DLD1 (cell line): ENCODE data around the gene POP7.
"Not testable (repeated sequence)": the region's sequence is repeated elsewhere in the genome, so short reads cannot be mapped to it uniquely, and the experiment has no call there.

Experiments
- in situ Hi-C: cut with HindIII; loops from 2 replicates; pipeline ENCODE4 v1.10.0; 2017; ENCODE audit warnings: low sequenced_read_pairs

POP7 gene

DNA sequence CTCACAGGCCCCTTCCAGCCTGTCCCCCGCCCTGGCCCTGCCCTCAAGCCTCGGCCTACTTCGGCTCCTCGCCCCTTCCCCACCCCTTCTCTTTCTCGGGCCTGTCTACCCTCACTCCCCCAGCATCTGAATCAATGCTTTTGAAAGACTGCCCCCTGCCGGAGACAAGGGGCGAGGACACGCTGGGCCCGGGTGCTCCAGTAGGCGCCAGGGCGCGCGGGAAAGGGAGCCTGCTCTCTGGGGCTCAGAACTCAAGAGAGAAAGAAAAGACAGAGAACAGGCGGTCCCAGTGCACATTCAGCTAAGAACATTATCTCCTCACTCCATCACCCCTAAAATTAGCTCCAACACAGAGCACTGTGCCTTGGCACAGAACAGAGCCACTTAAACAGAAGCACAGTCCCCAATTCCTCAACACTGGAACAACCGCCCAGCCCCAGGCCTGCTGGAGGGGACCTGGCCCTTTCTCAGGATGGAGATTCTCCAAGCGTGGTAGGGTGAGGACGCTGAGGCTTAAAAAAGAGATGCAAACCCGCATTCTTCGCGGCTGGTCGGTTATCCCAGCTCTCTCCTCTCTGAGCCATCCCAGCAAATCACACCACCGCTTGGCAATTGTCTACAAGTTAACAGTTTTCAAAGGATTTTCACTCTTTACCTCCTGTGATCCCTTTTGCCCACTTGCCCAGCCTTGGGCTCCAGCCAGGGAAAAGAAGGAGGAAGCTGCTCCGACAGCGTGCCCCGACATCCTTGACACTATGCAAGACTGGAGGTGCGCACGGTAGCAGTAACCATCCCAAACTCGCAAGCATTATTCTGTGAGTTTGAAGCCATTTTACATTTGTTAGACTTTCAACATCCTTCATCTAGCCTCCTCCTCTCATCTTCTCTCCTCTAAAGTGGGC is 14.0 kb upstream of the POP7 start:
- in situ Hi-C loops = no loop called here

DNA sequence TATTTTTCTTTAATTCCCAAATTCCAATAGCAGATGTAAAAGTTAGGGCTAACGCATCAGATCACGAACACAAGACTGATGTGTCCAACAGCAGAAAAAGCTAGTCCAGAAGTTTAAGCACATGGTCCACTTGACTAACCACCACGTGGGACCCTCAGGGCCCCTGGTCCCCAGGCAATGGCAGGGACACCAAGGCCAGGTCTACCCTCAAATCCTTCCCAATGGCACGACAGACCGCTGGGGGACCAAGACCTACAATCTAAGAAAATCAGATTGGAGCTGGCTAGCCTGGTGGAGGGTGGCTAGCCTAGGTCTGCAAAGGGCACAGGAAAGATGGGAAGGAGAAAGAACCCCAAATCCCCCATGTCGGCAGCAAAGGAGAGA is 13.4 kb upstream of the POP7 start:
- in situ Hi-C loops = no loop called here

DNA sequence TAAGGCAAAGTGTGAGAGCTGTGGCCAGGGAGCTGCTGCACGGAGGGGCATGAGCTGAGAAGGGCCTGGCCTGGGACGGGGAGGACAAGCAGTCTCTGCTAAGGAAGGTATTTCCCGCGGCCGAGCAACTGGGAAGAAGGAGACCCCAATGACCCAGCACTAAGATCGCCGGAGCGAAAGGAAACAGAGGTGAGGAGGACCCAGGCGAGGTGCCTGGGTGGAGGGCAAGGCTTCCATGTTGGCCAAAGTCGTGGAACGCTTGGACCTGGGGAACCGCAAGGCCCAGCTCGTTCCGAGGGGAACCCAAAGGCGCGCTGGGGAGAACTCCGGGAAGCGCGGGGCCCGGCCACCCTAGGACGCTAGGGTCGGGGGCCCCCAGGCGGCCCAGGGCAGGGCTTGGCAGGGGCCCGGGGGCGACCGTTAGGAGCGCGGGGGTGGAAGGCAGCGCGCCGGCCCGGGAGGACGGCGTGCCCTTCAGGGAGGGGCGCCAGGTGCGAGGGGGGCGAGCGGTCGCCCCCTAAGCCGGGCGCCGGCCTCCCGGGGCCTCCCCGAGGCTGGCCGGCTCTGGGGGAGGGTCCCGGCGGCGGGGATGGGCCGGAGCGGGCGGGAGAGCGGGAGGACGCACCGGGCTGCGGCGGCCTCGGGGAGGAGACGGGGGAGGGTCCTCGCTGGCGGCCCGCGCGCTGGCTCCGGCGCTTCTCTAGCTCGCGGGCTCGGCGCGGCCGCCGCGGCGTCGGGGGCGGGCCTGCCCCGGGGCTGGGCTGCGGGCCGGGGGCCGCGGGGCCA is 12.4 kb upstream of the POP7 start:
- in situ Hi-C loops = no loop called here

DNA sequence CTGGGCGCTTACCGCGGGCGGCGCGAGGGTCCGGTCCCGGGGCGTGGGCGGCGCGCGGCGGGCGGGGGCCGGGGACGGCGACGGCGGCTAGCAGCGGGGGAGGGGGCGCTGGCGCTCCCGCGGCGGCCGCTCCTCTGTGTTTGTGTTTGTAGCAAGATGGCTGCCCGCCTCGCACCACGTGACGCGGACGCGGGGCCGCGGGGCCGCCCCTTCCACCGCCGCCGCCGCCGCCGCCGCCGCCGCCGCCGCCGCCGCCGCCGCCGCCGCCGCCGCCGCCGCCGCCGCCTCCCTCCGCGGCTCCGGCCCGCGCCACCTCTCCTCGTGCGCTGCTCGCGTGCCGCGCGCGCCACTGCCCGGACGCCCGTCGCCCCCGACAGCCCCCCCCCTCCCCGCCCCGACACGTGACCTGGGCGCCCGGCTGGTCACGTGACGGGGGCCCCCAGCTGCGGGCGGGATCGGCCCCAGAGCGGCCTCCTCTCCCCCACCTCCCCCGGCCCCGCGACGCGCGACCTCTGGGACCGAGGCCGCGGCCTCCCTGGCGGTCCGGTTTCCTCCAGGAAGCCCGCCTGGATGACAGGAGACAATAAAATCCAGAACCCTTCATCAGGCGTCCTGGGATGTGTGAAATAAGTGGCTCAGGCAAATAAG is 11.7 kb upstream of the POP7 start, which contains the start of gene GIGYF1:
GIGYF1 (minus strand) TSS at position 153 of the 648 bp plus-strand sequence. CDS start 6,012 bp downstream, outside the sequence.
- in situ Hi-C loops = no loop called here

DNA sequence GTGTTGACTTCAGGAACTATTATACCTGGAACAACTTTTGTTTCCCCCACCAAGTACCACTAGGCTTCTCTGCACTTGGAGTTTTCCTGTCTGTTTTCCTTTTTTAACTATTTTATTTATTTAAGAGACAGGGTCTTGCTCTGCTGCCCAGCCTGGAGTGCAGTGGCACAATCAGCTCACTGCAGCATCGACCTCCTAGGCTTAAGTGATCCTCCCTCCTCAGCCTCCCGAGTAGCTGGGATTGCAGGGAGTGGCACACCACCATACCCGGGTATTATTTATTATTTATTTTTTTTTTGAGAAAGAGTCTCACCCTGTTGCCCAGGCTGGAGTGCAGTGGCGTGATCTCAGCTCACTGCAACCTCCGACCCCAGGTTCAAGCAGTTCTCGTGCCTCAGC is 9.8 kb upstream of the POP7 start:
- in situ Hi-C loops = no loop called here

DNA sequence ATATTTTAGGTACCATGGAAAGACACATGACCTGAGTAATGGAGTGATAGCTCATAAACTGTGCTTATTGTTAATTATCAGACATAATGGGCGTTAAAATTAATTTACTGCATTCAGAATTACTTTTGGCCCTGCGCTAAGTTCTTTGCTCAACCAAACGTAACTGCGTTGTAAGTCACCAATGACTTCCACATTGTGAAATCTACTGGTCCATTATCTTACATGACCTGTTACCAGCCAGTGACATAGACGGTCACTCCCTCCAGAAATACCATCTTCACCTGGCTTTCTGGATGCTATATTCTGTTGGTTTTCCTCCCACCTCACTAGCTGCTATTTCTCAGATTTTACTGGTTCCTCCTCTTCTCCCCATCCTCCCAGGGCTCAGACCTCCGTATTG is 6.9 kb upstream of the POP7 start:
- in situ Hi-C loops = no loop called here

DNA sequence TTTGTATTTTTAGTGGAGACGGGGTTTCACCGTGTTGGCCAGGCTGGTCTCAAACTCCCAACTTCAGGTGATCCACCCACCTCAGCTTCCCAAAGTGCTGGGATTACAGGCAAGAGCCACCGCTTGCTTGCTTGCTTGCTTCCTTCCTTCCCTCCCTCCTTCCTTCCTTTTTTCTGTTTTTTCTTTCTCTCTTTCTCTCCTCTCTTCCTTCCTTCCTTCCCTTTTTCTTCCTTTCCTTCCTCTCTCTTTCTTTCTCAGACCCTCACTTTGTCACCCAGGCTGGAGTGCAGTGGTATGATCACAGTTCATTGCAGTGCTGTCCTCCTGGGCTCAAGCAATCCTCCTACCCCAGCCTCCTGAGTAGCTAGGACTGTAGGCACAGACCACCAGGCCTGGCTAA is 4.8 kb upstream of the POP7 start:
- in situ Hi-C loops = not testable (repeated sequence)

DNA sequence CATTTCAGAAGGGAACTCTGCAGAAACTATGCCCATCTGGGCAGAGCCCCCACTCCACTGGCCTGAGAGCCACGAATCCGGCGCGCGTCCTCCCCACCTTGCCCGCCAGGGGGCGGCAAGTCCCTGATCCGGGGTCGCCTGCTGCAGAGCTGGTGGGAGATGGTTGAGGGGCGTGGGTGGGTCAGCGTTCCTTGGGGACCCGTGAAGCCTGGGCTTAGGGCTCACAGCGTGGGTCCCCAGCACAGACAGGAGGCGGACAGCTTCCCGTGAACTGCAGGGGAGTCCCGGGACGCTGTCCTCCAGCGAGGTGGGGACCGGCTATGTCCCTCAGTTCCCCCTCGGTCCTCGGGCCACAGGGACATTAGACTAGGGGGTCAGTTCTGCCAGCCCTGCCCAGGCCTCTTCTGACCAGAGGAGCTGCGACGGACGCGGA is 585 bp upstream of the POP7 start:
- in situ Hi-C loops = no loop called here

DNA sequence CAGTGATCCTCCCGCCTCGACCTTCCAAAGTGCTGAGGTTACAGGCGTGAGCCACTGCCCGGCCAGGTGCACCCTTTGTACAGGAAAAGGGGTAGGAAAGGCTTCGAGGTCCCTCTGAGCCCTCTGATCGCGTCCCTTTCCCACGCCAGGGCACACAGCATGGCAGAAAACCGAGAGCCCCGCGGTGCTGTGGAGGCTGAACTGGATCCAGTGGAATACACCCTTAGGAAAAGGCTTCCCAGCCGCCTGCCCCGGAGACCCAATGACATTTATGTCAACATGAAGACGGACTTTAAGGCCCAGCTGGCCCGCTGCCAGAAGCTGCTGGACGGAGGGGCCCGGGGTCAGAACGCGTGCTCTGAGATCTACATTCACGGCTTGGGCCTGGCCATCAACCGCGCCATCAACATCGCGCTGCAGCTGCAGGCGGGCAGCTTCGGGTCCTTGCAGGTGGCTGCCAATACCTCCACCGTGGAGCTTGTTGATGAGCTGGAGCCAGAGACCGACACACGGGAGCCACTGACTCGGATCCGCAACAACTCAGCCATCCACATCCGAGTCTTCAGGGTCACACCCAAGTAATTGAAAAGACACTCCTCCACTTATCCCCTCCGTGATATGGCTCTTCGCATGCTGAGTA is 871 bp downstream of the POP7 start:
- in situ Hi-C loops = no loop called here

DNA sequence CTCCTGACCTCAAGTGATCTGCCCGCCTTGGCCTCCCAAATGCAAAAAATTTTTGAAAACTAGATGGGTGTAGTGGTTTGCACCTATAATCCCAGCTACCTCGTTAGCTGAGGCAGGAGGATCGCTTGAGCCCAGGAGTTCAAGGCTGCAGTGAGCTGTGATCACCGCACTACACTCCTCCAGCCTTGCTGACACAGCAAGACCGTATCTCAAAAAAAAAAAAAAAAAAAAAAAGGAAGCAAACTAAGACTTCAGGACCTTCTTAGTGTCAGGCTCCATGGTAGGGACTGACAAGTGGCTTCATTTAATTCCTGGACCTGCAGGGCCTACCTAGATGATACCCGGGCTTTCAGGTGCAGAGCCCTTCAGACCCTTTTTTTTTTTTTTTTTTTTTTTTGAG is 2.5 kb downstream of the POP7 start:
- in situ Hi-C loops = no loop called here

DNA sequence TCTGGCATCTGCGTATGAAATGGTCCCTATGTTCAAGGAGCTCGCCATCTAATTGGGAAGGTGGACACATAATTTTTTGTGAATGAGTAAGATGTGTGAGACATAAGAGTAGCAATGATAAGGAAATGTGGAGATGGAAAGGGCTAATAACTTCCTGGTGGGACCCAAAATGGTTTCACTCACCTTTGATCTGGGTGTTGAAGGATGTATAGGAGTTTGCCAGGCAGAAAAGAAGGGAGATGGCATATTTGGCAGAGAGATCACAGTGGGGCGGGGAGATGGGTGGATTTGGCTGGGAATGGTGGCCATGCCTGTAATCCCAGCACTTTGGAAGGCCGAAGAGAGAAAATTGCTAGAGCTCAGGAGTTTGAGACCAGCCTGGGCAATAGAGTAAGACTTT is 4.5 kb downstream of the POP7 start:
- in situ Hi-C loops = no loop called here

DNA sequence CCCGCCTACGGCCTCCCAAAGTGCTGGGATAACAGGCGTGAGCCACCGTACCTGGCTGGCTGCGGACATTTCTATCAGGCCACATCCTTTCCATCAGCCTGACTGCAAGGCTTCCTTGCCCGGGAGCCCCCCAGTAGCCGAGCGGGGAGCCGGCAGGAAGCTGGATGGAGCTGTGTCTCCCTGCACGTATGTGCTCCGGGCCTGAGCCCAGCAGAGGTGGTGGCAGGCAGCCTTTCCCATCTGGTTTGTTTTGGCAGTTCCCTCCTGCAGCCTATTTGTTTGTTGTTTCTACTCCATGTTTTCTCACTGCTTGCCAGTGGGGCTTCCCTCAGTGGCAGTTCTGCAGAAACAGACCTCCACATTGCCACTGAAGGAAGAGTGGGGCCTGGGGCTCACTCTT is 5.4 kb downstream of the POP7 start:
- in situ Hi-C loops = no loop called here

DNA sequence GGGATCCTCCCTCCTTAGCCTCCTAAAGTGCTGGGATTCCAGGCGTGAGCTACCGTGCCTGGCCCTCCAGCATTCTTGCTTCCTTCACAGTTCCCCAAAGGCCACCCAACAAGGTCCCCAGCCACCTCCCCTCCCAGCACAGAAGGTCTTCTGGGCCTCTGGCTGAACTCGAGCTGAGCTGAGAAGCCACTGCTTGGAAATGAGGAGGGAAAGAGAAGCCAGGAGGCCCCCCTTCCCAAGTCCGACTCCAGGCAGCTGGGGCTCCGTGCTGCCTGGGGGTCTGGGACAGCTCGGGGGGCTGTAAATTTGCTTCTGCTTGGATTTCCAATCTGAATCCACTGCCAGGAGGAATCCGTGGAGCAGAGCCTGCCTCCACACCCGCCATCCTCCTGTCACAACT is 8.8 kb downstream of the POP7 start:
- in situ Hi-C loops = no loop called here

DNA sequence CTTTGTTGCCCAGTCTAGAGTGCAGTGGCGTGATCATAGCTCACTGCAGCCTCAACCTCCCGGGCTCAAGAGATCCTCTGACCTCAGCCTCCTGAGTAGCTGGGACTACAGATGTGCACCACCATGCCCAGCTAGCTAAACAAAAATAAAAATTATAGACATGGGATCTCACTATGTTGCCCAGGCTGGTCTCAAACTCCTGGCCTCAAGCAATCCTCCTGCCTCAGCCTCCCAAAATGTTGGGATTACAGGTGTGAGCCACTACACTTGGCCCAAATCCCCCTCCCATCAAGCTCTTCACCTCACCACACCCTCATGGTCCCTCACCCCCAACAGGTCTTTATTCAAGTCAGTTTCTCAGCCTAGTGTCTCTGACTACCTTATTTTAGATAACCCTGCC is 11.2 kb downstream of the POP7 start:
- in situ Hi-C loops = not testable (repeated sequence)

DNA sequence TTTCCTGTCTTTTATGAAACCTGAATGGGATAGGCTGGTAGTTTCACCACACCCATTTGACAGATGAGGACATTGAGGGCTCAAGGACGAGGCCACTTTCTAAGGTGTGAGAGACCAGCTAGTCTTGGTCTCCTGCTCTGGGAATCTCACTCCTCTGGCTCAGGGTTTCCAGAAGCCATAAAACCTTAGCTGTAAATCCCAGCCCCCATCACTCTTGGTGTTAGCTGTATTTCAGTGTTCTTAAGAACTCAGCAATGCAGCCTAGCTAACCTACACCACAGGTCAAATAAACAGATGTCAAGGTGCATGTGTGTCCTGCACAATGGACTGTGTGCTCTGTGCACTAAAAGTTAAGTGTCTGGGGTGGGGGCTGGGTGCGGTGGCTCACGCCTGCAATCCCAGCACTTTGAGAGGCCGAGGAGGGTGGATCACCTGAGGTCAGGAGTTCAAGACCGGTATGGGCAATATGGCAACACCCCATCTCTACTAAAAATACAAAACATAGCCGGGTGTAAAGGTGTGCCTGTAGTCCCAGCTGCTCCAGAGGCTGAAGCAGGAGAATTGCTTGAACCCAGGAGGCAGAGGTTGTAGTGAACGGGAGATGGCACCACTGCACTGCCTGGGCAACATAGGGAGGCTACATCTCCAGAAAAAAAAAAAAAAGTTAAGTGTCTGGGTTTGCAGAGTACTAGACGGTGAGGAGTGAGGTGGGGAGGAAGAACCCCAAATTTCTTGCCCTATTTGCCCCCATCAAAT is 13.8 kb downstream of the POP7 start:
- in situ Hi-C loops = no loop called here

DNA sequence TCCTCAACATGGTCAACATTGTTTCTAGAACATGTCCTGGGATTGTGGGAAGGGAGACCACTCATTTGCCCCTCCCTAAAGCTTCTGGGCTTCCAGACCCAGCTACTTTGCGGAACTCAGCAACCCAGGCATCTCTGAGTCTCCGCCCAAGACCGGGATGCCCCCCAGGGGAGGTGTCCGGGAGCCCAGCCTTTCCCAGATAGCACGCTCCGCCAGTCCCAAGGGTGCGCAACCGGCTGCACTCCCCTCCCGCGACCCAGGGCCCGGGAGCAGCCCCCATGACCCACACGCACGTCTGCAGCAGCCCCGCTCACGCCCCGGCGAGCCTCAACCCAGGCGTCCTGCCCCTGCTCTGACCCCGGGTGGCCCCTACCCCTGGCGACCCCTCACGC is 14.4 kb downstream of the POP7 start, which contains the start of gene EPO:
EPO (plus strand) TSS at position 190 of the 392 bp plus-strand sequence. CDS start 513 bp downstream, outside the sequence.
- in situ Hi-C loops = no loop called here

DNA sequence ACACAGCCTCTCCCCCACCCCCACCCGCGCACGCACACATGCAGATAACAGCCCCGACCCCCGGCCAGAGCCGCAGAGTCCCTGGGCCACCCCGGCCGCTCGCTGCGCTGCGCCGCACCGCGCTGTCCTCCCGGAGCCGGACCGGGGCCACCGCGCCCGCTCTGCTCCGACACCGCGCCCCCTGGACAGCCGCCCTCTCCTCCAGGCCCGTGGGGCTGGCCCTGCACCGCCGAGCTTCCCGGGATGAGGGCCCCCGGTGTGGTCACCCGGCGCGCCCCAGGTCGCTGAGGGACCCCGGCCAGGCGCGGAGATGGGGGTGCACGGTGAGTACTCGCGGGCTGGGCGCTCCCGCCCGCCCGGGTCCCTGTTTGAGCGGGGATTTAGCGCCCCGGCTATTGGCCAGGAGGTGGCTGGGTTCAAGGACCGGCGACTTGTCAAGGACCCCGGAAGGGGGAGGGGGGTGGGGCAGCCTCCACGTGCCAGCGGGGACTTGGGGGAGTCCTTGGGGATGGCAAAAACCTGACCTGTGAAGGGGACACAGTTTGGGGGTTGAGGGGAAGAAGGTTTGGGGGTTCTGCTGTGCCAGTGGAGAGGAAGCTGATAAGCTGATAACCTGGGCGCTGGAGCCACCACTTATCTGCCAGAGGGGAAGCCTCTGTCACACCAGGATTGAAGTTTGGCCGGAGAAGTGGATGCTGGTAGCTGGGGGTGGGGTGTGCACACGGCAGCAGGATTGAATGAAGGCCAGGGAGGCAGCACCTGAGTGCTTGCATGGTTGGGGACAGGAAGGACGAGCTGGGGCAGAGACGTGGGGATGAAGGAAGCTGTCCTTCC is 15.0 kb downstream of the POP7 start:
- in situ Hi-C loops = no loop called here

DNA sequence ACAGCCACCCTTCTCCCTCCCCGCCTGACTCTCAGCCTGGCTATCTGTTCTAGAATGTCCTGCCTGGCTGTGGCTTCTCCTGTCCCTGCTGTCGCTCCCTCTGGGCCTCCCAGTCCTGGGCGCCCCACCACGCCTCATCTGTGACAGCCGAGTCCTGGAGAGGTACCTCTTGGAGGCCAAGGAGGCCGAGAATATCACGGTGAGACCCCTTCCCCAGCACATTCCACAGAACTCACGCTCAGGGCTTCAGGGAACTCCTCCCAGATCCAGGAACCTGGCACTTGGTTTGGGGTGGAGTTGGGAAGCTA is 15.5 kb downstream of the POP7 start:
- in situ Hi-C loops = no loop called here

DNA sequence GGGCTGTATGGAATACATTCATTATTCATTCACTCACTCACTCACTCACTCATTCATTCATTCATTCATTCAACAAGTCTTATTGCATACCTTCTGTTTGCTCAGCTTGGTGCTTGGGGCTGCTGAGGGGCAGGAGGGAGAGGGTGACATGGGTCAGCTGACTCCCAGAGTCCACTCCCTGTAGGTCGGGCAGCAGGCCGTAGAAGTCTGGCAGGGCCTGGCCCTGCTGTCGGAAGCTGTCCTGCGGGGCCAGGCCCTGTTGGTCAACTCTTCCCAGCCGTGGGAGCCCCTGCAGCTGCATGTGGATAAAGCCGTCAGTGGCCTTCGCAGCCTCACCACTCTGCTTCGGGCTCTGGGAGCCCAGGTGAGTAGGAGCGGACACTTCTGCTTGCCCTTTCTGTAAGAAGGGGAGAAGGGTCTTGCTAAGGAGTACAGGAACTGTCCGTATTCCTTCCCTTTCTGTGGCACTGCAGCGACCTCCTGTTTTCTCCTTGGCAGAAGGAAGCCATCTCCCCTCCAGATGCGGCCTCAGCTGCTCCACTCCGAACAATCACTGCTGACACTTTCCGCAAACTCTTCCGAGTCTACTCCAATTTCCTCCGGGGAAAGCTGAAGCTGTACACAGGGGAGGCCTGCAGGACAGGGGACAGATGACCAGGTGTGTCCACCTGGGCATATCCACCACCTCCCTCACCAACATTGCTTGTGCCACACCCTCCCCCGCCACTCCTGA is 16.7 kb downstream of the POP7 start:
- in situ Hi-C loops = no loop called here
